Activated naive CD4-positive, alpha-beta T cell treated with anti-CD3 and anti-CD28 coated beads, Interleukin-2, amount 50 U/mL, for 24 hours (primary cell): Measurements from ENCODE around the gene SDHA.
"Not testable (repeated sequence)": the region's sequence is repeated elsewhere in the genome, so short reads cannot be mapped to it uniquely, and the experiment has no call there.

Experiments used
- H3K27ac Mint-ChIP-seq: one replicate; pipeline ENCODE4 v1.8.0; 2021; ENCODE audit warnings: mild to moderate bottlenecking, mixed read lengths
- H3K27me3 Mint-ChIP-seq: one replicate; pipeline ENCODE4 v1.8.0; 2021; ENCODE audit warnings: mixed read lengths
- H3K36me3 Mint-ChIP-seq: one replicate; pipeline ENCODE4 v1.8.0; 2021; ENCODE audit warnings: mixed read lengths
- H3K4me1 Mint-ChIP-seq: one replicate; pipeline ENCODE4 v1.8.0; 2021; ENCODE audit warnings: mixed read lengths
- H3K4me3 Mint-ChIP-seq: one replicate; pipeline ENCODE4 v1.8.0; 2021; ENCODE audit warnings: mild to moderate bottlenecking, mixed read lengths
- H3K9me3 Mint-ChIP-seq: one replicate; pipeline ENCODE4 v1.8.0; 2021; ENCODE audit warnings: mixed read lengths

The SDHA gene

GRCh38 chr5:217494-218456, at the start of gene SDHA, which contains the start of gene CCDC127:
Gene SDHA (plus strand): TSS chr5:218320. CDS start chr5:218356, 36 bp downstream.
Gene CCDC127 (minus strand): TSS chr5:218153. CDS start chr5:216849, 1,304 bp downstream.
- Mint-ChIP-seq H3K27ac (peak within 1 kb of the TSS; percentile 89), H3K4me1 (peaks cover 58% of the 10 kb centered on the region), H3K4me3 (peak within 1 kb of the TSS; percentile 95)
- H3K27me3 Mint-ChIP-seq, H3K9me3 Mint-ChIP-seq, H3K36me3 Mint-ChIP-seq: not testable (repeated sequence)

- H3K36me3 Mint-ChIP-seq: no peaks in the 10 kb centered on the region
- H3K27ac Mint-ChIP-seq: no peak overlapping the region
- no peaks in the 10 kb centered on the region for H3K27me3 Mint-ChIP-seq
- H3K4me1 Mint-ChIP-seq: no peaks in the 10 kb centered on the region
- H3K4me3 Mint-ChIP-seq: no peak overlapping the region
- H3K9me3 Mint-ChIP-seq: no peaks in the 10 kb centered on the region
Measured at GRCh38 chr5:169071-169727, 48.9 kb upstream of the SDHA start.

GRCh38 chr5:169728-170094, 48.4 kb upstream of the SDHA start:
- Mint-ChIP-seq H3K4me3 (no peak overlapping the region), H3K4me1 (no peaks in the 10 kb centered on the region), H3K27me3 (no peaks in the 10 kb centered on the region), H3K9me3 (no peaks in the 10 kb centered on the region), H3K27ac (no peak overlapping the region), H3K36me3 (no peaks in the 10 kb centered on the region)

- Mint-ChIP-seq H3K36me3 (no peaks in the 10 kb centered on the region), H3K4me1 (no peaks in the 10 kb centered on the region), H3K27me3 (no peaks in the 10 kb centered on the region), H3K4me3 (no peak overlapping the region), H3K9me3 (no peaks in the 10 kb centered on the region), H3K27ac (no peak overlapping the region)
Measured at GRCh38 chr5:170971-171800, 46.9 kb upstream of the SDHA start.

- H3K9me3 Mint-ChIP-seq: no peaks in the 10 kb centered on the region
- H3K4me1 Mint-ChIP-seq: no peaks in the 10 kb centered on the region
- H3K27ac Mint-ChIP-seq: no peak overlapping the region
- no peaks in the 10 kb centered on the region for H3K36me3 Mint-ChIP-seq
- H3K4me3 Mint-ChIP-seq: no peak overlapping the region
- no peaks in the 10 kb centered on the region for H3K27me3 Mint-ChIP-seq
Measured at GRCh38 chr5:171801-172331, 46.3 kb upstream of the SDHA start.

GRCh38 chr5:172421-172820, 45.7 kb upstream of the SDHA start:
- Mint-ChIP-seq H3K9me3 (no peaks in the 10 kb centered on the region), H3K27me3 (no peaks in the 10 kb centered on the region), H3K4me1 (no peaks in the 10 kb centered on the region), H3K4me3 (no peak overlapping the region), H3K36me3 (no peaks in the 10 kb centered on the region), H3K27ac (no peak overlapping the region)

GRCh38 chr5:172841-173251, 45.3 kb upstream of the SDHA start:
- Mint-ChIP-seq H3K27me3 (no peaks in the 10 kb centered on the region), H3K27ac (no peak overlapping the region), H3K36me3 (no peaks in the 10 kb centered on the region), H3K9me3 (no peaks in the 10 kb centered on the region), H3K4me3 (no peak overlapping the region), H3K4me1 (no peaks in the 10 kb centered on the region)

GRCh38 chr5:173392-174290, 44.5 kb upstream of the SDHA start:
- no peak overlapping the region for H3K4me3 Mint-ChIP-seq
- H3K27ac Mint-ChIP-seq: no peak overlapping the region
- H3K36me3 Mint-ChIP-seq: no peaks in the 10 kb centered on the region
- H3K9me3 Mint-ChIP-seq: no peaks in the 10 kb centered on the region
- H3K4me1 Mint-ChIP-seq: no peaks in the 10 kb centered on the region
- no peaks in the 10 kb centered on the region for H3K27me3 Mint-ChIP-seq

GRCh38 chr5:174291-174600, 43.9 kb upstream of the SDHA start:
- H3K27me3 Mint-ChIP-seq: no peaks in the 10 kb centered on the region
- no peak overlapping the region for H3K27ac Mint-ChIP-seq
- no peak overlapping the region for H3K4me3 Mint-ChIP-seq
- H3K9me3 Mint-ChIP-seq: no peaks in the 10 kb centered on the region
- no peaks in the 10 kb centered on the region for H3K4me1 Mint-ChIP-seq
- no peaks in the 10 kb centered on the region for H3K36me3 Mint-ChIP-seq

GRCh38 chr5:174876-175465, 43.1 kb upstream of the SDHA start:
- H3K9me3 Mint-ChIP-seq: no peaks in the 10 kb centered on the region
- no peaks in the 10 kb centered on the region for H3K36me3 Mint-ChIP-seq
- H3K4me3 Mint-ChIP-seq: no peak overlapping the region
- H3K27me3 Mint-ChIP-seq: peaks cover 3% of the 10 kb centered on the region
- no peaks in the 10 kb centered on the region for H3K4me1 Mint-ChIP-seq
- H3K27ac Mint-ChIP-seq: no peak overlapping the region

GRCh38 chr5:176296-176823, 41.8 kb upstream of the SDHA start:
- Mint-ChIP-seq H3K4me1 (no peaks in the 10 kb centered on the region), H3K9me3 (no peaks in the 10 kb centered on the region), H3K36me3 (no peaks in the 10 kb centered on the region), H3K27ac (no peak overlapping the region), H3K27me3 (peaks cover 3% of the 10 kb centered on the region), H3K4me3 (no peak overlapping the region)

- no peaks in the 10 kb centered on the region for H3K36me3 Mint-ChIP-seq
- no peaks in the 10 kb centered on the region for H3K9me3 Mint-ChIP-seq
- H3K4me1 Mint-ChIP-seq: no peaks in the 10 kb centered on the region
- no peak overlapping the region for H3K27ac Mint-ChIP-seq
- no peak overlapping the region for H3K4me3 Mint-ChIP-seq
- H3K27me3 Mint-ChIP-seq: peaks cover 3% of the 10 kb centered on the region
Measured at GRCh38 chr5:178110-178509, 40.0 kb upstream of the SDHA start.

- H3K4me3 Mint-ChIP-seq: no peak overlapping the region
- H3K27me3 Mint-ChIP-seq: peaks cover 3% of the 10 kb centered on the region
- H3K27ac Mint-ChIP-seq: no peak overlapping the region
- no peaks in the 10 kb centered on the region for H3K4me1 Mint-ChIP-seq
- H3K36me3 Mint-ChIP-seq: no peaks in the 10 kb centered on the region
- no peaks in the 10 kb centered on the region for H3K9me3 Mint-ChIP-seq
Measured at GRCh38 chr5:179401-179800, 38.7 kb upstream of the SDHA start.

- Mint-ChIP-seq H3K4me1 (no peaks in the 10 kb centered on the region), H3K9me3 (no peaks in the 10 kb centered on the region), H3K27ac (no peak overlapping the region), H3K4me3 (no peak overlapping the region), H3K36me3 (no peaks in the 10 kb centered on the region), H3K27me3 (peaks cover 3% of the 10 kb centered on the region)
Measured at GRCh38 chr5:180286-180918, 37.7 kb upstream of the SDHA start.
